Middle frontal gyrus (tissue), 1 donor: Measurements from ENCODE around the gene AADAC.
"Not testable (repeated sequence)": the region's sequence is repeated elsewhere in the genome, so short reads cannot be mapped to it uniquely, and the experiment has no call there.

Experiments
- DNase-seq: peaks from one replicate; pipeline ENCODE4 v3.0.0-alpha.2; 2015; ENCODE audit warnings: low spot score; ENCODE audit errors: extremely low spot score

AADAC gene

GRCh38 chr3:151813799-151814198, at the start of gene AADAC:
Gene AADAC (plus strand): TSS chr3:151814116. CDS start chr3:151814163, 47 bp downstream.
- DNase-seq = no peak

- DNase-seq = not testable (repeated sequence)
These were observed 49.2 kb upstream of the AADAC start for GRCh38 chr3:151764699-151765098.

- no peak for DNase-seq
These were observed 48.2 kb upstream of the AADAC start for GRCh38 chr3:151765685-151766084.

GRCh38 chr3:151766454-151766853, 47.5 kb upstream of the AADAC start:
- no peak for DNase-seq

GRCh38 chr3:151768393-151768930, 45.5 kb upstream of the AADAC start:
- no peak for DNase-seq

- DNase-seq = no peak
These were observed 44.7 kb upstream of the AADAC start for GRCh38 chr3:151769175-151769574.

- no peak for DNase-seq
These were observed 43.0 kb upstream of the AADAC start for GRCh38 chr3:151770956-151771355.

- no peak for DNase-seq
These were observed 41.0 kb upstream of the AADAC start for GRCh38 chr3:151772825-151773480.

- DNase-seq = no peak
These were observed 39.7 kb upstream of the AADAC start for GRCh38 chr3:151774235-151774634.

GRCh38 chr3:151774910-151775309, 39.0 kb upstream of the AADAC start:
- DNase-seq = no peak

GRCh38 chr3:151775314-151776258, 38.3 kb upstream of the AADAC start:
- no peak for DNase-seq

GRCh38 chr3:151776259-151776740, 37.6 kb upstream of the AADAC start:
- no peak for DNase-seq

- no peak for DNase-seq
These were observed 36.0 kb upstream of the AADAC start for GRCh38 chr3:151777880-151778279.

- no peak for DNase-seq
These were observed 26.3 kb upstream of the AADAC start for GRCh38 chr3:151787626-151788025.

- no peak for DNase-seq
These were observed 25.5 kb upstream of the AADAC start for GRCh38 chr3:151788401-151788800.

GRCh38 chr3:151789853-151790463, 24.0 kb upstream of the AADAC start:
- no peak for DNase-seq

GRCh38 chr3:151790763-151791162, 23.2 kb upstream of the AADAC start:
- not testable (repeated sequence) for DNase-seq

- DNase-seq = no peak
These were observed 21.5 kb upstream of the AADAC start for GRCh38 chr3:151792411-151792810.

- DNase-seq = no peak
These were observed 20.3 kb upstream of the AADAC start for GRCh38 chr3:151793636-151794035.

GRCh38 chr3:151794080-151794479, 19.8 kb upstream of the AADAC start:
- DNase-seq = no peak

- no peak for DNase-seq
These were observed 18.6 kb upstream of the AADAC start for GRCh38 chr3:151795276-151795675.
